GM06990 (cell line): ENCODE measurements around the gene CARS2.

Experiments
- DNase-seq: peaks from one replicate; pipeline ENCODE4 v3.0.0-alpha.2; 2011; ENCODE audit not compliant: insufficient read length; ENCODE audit errors: extremely low read depth
- H3K27me3 ChIP-seq: replicated peaks from 2 replicates; pipeline ENCODE4 v1.6.0; 2011; ENCODE audit warnings: low read length; ENCODE audit not compliant: control insufficient read depth, insufficient read depth
- H3K36me3 ChIP-seq: 2 replicates; pipeline ENCODE4 v1.5.1; 2011; ENCODE audit warnings: low read length; ENCODE audit not compliant: control insufficient read depth, insufficient read depth
- H3K4me3 ChIP-seq: replicated peaks from 2 replicates; pipeline ENCODE4 v1.5.1; 2011; ENCODE audit warnings: low read depth, mild to moderate bottlenecking, control low read depth, low read length
- TF ChIP-seq, protein P1 (sequence below): IDR thresholded peaks from 2 replicates; pipeline ENCODE4 v1.5.1; 2011; ENCODE audit warnings: low read length, control low read depth, mild to moderate bottlenecking, inconsistent platforms; ENCODE audit not compliant: insufficient read depth, poor library complexity, severe bottlenecking

The CARS2 gene

DNA sequence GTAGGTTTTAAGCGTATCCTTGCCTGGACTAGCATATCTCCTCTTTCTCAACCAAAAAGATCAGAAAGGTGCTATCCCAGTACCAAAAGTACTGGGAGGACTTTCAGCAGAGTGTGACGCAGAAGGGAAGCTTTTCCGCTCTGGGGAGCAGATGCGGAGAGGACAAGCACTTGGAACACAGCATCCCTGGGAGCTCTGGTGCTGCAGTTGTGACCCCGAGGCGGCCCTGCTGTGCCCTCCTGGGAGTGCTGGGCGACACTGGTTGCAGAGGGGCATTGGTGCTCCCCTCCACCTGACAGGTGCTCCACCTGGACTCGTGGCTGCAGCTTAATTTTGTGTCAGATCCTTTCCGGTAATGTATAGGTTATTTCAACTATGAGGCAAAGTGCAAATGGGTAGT, 87.1 kb downstream of the CARS2 start:
- TF ChIP-seq, protein P1, sequence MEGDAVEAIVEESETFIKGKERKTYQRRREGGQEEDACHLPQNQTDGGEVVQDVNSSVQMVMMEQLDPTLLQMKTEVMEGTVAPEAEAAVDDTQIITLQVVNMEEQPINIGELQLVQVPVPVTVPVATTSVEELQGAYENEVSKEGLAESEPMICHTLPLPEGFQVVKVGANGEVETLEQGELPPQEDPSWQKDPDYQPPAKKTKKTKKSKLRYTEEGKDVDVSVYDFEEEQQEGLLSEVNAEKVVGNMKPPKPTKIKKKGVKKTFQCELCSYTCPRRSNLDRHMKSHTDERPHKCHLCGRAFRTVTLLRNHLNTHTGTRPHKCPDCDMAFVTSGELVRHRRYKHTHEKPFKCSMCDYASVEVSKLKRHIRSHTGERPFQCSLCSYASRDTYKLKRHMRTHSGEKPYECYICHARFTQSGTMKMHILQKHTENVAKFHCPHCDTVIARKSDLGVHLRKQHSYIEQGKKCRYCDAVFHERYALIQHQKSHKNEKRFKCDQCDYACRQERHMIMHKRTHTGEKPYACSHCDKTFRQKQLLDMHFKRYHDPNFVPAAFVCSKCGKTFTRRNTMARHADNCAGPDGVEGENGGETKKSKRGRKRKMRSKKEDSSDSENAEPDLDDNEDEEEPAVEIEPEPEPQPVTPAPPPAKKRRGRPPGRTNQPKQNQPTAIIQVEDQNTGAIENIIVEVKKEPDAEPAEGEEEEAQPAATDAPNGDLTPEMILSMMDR = no peak
- DNase-seq = no peak
- H3K4me3 ChIP-seq = no peak overlapping the region
- no peaks in the 10 kb centered on the region for H3K27me3 ChIP-seq
- H3K36me3 ChIP-seq = peaks cover 12% of the 10 kb centered on the region

DNA sequence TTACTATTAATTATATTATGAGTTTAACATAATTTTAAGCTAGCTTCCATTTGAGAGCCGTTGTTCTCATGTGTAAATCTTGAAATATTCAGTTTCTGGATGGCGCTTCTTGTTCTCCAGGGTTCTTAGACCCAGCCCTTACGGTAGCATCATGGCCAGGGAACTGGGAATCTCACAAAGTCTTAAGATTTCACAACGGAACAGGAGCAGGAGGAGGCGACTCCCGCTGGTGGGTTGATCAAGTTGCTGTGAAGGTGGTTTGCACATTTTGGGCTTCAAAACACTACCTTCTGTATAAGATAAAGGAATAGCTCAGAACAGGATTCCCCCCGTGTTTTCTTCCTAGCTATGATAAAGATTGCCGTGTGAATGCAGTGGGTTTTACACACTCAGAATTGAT, 87.7 kb downstream of the CARS2 start:
- TF ChIP-seq, protein P1 = no peak
- DNase-seq = no peak
- Histone ChIP-seq H3K36me3 (peaks cover 8% of the 10 kb centered on the region), H3K27me3 (no peaks in the 10 kb centered on the region), H3K4me3 (no peak overlapping the region)

DNA sequence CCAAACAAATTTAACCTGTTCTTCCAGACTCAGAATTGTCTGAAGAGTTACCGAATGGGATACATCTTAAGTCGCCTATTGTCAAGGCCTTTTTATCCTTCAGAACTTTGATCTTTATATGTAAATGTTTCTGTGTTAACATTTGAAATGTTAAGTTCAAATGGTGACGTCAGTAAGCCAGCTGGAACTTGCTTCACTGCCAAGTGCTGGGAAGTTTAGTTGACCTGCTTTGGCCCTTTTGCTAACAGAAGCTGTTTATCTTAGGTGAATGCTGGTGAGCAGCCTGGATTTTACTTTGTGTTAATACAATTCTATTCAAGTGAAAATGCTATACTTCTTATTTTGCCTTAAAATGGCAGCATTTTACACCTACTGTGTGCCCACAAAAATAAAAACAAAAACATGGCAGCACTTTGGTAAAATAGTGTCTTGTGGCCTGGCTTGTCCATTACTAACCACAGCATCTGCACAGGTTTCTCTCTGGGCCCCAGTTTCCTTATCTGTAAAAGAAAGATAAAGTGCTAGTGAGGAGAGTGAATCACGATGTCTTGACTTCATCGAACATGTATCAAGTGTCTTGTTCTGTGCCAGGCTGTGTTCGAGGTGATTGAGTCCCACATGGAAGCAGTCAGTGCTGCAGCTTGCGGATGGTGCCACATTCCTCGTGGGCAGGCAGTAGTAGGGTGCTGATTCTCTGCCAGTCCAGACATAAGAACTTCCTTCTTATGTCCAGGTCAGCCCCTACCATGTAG, 88.4 kb downstream of the CARS2 start:
- Histone ChIP-seq H3K4me3 (peak overlapping the region; percentile 3), H3K27me3 (no peaks in the 10 kb centered on the region), H3K36me3 (peaks cover 3% of the 10 kb centered on the region; the same call in 1 of the 2 replicates)
- DNase-seq = no peak
- TF ChIP-seq, protein P1 = no peak

DNA sequence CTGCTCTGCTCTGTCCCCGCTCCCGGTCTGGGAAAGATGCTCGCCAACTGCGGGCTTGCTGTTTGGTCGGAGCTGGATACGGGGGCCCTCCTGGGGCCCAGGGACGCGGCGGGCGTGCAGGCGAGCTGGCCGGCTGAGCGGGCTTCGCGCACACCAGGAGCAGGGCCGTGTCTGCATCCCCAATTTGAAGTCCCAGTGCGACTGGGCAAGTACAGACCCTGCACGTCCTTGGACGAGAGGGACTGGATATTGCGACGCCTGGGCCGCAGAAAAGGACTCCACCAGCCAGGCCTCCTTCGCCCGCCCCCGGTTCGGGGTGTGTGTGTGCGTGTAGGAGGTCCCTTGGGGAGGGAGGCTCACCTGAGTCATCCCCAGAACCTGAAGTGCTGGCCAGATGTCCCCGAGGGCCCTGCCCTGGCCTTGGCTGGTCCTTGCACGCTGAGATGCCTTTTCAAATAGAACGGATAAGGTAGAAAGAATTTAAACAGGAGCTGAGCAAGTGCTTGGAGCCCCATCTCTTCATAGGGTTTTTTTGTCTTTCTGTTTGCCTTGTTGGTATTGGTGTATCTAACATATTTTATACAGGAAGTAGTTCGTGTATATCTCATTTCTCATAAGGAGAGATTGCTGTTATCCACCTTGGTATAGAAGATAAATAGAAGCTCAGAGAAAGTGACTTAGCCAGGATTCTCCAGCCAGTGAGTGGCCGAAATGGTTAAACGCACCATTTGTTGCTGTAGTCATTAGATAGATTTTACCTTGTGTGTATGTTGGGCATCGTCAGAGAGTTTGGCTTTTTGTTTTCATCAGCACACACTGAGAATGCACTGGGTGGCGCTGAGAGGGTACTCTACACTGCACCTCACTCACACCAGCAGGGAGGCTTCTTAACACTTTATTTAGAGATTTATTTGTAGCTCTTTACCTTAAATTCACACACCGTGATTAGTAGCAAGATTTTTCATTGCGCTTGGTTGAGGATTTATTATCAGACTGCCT, 89.5 kb downstream of the CARS2 start:
- TF ChIP-seq, protein P1 = no peak
- Histone ChIP-seq H3K27me3 (no peaks in the 10 kb centered on the region), H3K36me3 (peaks cover 1% of the 10 kb centered on the region; the same call in 1 of the 2 replicates), H3K4me3 (peak overlapping the region; percentile 87)
- peak; percentile 69 for DNase-seq

DNA sequence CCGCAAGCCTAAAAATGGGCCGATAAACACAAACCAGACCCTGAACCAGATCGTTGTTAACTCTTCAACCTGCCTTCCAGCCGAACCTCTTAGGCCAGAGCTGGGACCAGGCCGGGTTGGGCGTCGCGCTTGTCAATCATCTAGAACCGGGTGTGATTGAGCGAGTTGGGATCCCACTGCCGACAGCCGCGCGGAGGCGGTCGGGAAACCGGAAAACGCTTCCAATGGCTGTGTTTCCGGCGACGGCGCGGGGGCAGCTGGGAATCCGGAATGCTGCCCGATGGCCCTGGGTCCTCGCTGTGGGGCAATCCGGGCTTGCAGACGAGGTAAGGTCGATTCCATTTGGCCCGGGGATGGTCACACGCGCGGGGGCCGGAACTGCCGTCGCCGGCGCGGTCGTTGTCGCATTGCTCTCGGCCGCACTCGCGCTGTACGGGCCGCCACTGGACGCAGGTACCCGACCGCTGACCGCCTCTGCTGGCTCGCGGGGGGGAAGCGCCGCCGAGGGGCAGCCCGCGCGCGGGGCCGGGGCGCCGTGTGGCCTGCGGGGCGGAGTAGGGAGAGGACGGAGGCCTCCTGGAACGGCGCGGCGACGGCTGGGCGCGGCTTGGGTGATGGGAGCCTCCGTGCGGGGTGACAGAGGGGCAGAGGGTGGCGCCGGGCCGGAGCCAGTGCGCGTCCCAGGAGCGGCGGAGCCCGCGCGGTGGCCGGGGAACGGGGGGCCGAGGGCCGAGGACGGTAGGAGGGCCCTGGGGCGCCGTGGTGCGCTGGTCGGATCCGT, 90.4 kb downstream of the CARS2 start, which contains the start of gene NAXD:
Gene NAXD (plus strand): TSS at position 224 of the 781 bp plus-strand sequence. CDS start 57 bp downstream, at position 281.
- peak within 1 kb of the TSS; percentile 87 for H3K4me3 ChIP-seq
- peaks cover 1% of the 10 kb centered on the region; the same call in 1 of the 2 replicates for H3K36me3 ChIP-seq
- TF ChIP-seq, protein P1 = no peak
- DNase-seq = peak; percentile 90
- H3K27me3 ChIP-seq = no peaks in the 10 kb centered on the region
